GM12873 (cell line): Measurements from ENCODE around the gene ELOVL6.

ENCODE experiments used
- TF ChIP-seq, protein P1 (sequence below): IDR thresholded peaks from 2 replicates; pipeline ENCODE4 v1.5.1; 2012; ENCODE audit warnings: low read depth, mild to moderate bottlenecking, moderate library complexity, low read length, control low read depth; ENCODE audit not compliant: insufficient read depth; ENCODE audit errors: missing control alignments

ELOVL6 gene

DNA sequence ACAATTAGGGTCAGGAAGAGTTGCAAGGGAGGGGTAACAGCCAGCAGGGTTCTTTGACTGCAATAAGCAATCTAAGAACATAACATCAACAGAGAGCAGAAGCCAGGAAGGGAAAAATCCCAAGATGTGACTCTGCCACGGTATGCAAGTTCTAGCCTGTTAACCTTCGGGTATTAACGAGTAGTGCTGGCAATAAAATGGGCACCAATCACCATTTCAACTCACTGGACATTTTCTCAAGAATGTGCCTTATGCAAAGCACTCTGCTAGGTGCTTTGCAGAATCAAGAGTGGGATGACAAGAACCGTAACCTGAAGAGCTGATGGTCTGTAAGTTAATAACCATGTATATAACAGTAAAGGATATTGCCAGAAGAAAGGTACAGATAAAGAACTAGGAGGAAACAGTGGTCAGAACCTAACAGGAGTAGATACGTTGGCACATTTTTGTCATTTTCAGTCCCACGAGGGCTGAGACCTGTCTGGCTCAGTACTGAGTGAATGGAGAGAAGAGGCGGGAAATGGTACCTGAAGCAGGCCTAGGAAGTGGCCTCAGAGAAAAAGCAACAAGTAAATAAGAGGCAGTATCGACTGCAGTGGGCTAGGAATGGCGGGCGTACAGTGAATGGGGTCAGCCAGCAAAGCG is 2.7 kb downstream of the ELOVL6 start:
- TF ChIP-seq, protein P1, sequence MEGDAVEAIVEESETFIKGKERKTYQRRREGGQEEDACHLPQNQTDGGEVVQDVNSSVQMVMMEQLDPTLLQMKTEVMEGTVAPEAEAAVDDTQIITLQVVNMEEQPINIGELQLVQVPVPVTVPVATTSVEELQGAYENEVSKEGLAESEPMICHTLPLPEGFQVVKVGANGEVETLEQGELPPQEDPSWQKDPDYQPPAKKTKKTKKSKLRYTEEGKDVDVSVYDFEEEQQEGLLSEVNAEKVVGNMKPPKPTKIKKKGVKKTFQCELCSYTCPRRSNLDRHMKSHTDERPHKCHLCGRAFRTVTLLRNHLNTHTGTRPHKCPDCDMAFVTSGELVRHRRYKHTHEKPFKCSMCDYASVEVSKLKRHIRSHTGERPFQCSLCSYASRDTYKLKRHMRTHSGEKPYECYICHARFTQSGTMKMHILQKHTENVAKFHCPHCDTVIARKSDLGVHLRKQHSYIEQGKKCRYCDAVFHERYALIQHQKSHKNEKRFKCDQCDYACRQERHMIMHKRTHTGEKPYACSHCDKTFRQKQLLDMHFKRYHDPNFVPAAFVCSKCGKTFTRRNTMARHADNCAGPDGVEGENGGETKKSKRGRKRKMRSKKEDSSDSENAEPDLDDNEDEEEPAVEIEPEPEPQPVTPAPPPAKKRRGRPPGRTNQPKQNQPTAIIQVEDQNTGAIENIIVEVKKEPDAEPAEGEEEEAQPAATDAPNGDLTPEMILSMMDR = no peak

GRCh38 chr4:110193822-110194761 is 4.3 kb downstream of the ELOVL6 start:
- TF ChIP-seq, protein P1 = no peak

DNA sequence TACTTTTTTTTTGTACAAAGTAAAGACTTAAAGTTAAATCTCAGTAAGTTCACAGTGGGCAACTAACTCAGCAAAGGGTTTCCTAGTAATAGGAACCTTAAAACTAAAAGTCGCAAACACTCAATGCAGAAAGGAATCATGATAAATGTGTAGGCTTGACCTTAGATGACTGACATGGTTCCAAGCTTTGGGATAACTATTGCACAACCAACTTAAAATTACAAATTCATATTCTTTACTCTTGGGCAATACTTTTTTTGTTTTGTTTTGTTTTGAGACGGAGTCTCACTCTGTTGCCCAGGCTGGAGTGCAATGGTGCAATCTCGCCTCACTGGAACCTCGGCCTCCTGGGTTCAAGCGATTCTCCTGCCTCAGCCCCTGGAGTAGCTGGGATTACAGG is 8.2 kb downstream of the ELOVL6 start:
- TF ChIP-seq, protein P1 = no peak

DNA sequence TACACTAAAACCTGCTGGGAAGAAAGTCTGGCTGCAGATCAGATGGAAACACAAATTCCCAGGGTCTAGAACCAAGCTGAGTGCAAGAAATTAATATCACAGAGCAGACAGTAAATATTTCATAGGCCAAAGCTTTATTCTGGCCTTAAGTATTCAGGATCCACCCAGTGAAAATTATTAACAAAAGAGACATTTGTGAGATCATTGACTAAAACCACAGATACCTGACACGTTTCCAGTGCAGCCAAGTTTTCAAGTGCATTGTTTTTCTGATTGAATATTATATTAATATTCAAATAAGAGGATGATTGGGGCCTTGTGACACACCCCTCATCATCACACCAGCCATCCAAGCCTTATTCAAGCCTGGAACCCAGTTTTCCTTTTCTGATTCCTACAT is 10.3 kb downstream of the ELOVL6 start:
- TF ChIP-seq, protein P1 = no peak

DNA sequence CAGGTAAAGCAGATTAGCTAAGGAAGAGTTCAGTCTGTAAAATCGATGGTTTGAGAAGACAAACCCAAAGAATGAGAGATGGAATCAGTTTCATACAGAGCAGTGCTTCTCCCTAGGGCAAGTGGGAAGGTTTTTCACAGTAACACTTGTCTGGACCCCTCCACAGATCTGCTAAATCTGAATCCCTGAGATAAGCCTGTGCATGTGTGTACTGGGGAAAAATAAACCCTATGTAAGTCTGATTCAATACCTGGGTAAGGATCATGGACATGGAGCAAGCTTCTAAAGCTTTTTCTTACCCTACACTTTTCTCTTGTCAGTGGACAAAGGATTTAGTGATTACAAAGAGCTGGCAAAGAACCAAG is 13.6 kb downstream of the ELOVL6 start:
- TF ChIP-seq, protein P1 = no peak

DNA sequence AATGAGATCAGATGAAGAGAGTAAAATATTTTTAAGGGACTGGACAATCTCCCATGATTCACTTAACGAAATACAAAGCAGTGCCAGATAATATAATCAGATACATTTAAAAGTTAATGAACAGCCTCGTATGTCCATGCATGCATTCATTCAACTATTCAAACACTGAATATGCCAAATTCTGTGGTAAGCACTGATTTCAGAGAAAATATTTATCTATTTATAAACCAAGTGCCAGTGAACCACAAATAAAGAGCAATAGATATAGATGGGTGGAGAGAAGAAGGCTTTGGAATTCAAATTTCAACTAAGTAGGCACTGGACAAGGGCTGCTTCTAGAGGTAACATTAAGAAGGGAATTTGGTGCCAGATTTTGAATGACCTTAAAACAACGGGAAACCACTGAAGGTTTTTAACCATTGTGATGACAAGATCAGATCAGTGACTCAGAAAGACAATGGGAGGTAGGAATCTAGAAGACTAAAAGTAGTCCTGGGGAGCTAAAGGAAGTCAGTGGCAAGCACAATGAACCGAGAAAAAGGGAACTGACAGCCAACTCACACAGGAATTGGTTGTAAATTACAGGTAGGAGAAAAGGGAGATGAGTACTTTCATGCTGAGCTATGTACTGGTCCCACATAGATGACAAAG is 14.2 kb downstream of the ELOVL6 start:
- TF ChIP-seq, protein P1 = no peak

DNA sequence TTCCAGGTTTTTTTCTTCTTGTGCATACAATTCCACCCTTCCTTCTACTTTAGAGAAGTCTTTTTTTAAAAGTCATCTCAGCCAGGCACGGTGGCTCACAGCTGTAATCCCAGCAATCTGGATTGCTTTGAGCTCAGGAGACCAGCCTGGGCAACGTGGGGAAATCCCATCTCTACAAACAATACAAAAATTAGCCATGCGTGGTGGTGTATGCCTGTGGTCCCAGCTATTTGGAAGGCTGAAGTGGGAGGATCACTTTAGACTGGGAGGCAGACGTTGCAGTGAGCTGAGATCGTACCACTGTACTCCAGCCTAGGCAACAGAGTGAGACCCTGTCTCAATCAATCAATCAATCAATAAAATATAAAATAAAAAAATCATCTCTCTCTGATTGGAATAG is 14.8 kb downstream of the ELOVL6 start:
- TF ChIP-seq, protein P1 = no peak
